ENCODE data around the gene SAP25. TPM values are rescaled to one million over a fixed set of nuclear protein-coding genes. Genes with fewer than 3 reads are reported as not detected.
A peak's percentile ranks its signal among the peaks of the same experiment; 100 is the strongest.

Gene SAP25
- total RNA-seq, 3 donors from 2014 or later (not counting 1 experiment from before 2014, with no cell fraction given): 25.9 to 46.4 (median 32.5) TPM

GRCh38 chr7:100568176-100568895 is 5.4 kb downstream of the SAP25 start:
- peaks cover 10 to 46% of the 10 kb centered on the region in 2 donors for H3K4me1 Mint-ChIP-seq
- DNase-seq (no peak), ATAC-seq (no peak)
- H3K9me3 Mint-ChIP-seq: no peaks in the 10 kb centered on the region
- 76% methylated on average over 10 of the region's 11 CpGs for WGBS (ENCODE audit: insufficient coverage)
- no peaks in the 10 kb centered on the region for H3K27me3 Mint-ChIP-seq (ENCODE audit: low read depth in 2 of 2)
- H3K27ac ChIP-seq (ENCODE audit: low read length): peak overlapping the region; percentile 28
- no peaks in the 10 kb centered on the region for H3K27me3 ChIP-seq (ENCODE audit: control insufficient read depth, insufficient read depth, low read length)
- no peaks in the 10 kb centered on the region for H3K36me3 Mint-ChIP-seq
- TF ChIP-seq, protein P1, sequence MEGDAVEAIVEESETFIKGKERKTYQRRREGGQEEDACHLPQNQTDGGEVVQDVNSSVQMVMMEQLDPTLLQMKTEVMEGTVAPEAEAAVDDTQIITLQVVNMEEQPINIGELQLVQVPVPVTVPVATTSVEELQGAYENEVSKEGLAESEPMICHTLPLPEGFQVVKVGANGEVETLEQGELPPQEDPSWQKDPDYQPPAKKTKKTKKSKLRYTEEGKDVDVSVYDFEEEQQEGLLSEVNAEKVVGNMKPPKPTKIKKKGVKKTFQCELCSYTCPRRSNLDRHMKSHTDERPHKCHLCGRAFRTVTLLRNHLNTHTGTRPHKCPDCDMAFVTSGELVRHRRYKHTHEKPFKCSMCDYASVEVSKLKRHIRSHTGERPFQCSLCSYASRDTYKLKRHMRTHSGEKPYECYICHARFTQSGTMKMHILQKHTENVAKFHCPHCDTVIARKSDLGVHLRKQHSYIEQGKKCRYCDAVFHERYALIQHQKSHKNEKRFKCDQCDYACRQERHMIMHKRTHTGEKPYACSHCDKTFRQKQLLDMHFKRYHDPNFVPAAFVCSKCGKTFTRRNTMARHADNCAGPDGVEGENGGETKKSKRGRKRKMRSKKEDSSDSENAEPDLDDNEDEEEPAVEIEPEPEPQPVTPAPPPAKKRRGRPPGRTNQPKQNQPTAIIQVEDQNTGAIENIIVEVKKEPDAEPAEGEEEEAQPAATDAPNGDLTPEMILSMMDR (IDR thresholded peaks at IDR 0.05): no peak
- intact Hi-C loops (cut with micrococcal nuclease): no loop called here
- no peak overlapping the region for H3K4me3 ChIP-seq (ENCODE audit: low read length)
- H3K36me3 ChIP-seq (ENCODE audit: control insufficient read depth, insufficient read depth, low read length): peaks cover 18% of the 10 kb centered on the region
- peaks cover 48% of the 10 kb centered on the region for H3K4me1 ChIP-seq (ENCODE audit: control insufficient read depth, insufficient read depth, low read length)
- H3K4me3 Mint-ChIP-seq: peak overlapping the region; percentile 28
- H3K27ac Mint-ChIP-seq: peak overlapping the region; percentile 58 to 62
- no peaks in the 10 kb centered on the region for H3K9me3 ChIP-seq (ENCODE audit: control insufficient read depth, insufficient read depth, low read length)

GRCh38 chr7:100567751-100568175 is 5.9 kb downstream of the SAP25 start:
- Mint-ChIP-seq H3K9me3 (no peaks in the 10 kb centered on the region), H3K4me1 (peaks cover 10 to 46% of the 10 kb centered on the region in 2 donors), H3K4me3 (no peak overlapping the region), H3K27ac (peak overlapping the region in 1 of 2 donors; percentile 62), H3K27me3 (ENCODE audit: low read depth in 2 of 2) (no peaks in the 10 kb centered on the region), H3K36me3 (no peaks in the 10 kb centered on the region)
- Histone ChIP-seq H3K9me3 (ENCODE audit: control insufficient read depth, insufficient read depth, low read length) (no peaks in the 10 kb centered on the region), H3K27me3 (ENCODE audit: control insufficient read depth, insufficient read depth, low read length) (no peaks in the 10 kb centered on the region), H3K4me3 (ENCODE audit: low read length) (no peak overlapping the region), H3K4me1 (ENCODE audit: control insufficient read depth, insufficient read depth, low read length) (peaks cover 48% of the 10 kb centered on the region), H3K36me3 (ENCODE audit: control insufficient read depth, insufficient read depth, low read length) (peaks cover 19% of the 10 kb centered on the region), H3K27ac (ENCODE audit: low read length) (peak overlapping the region; percentile 40)
- TF ChIP-seq, protein P1 (IDR thresholded peaks at IDR 0.05): no peak
- ATAC-seq (no peak), DNase-seq (no peak)
- intact Hi-C loops (cut with micrococcal nuclease): no loop called here
- 8% methylated on average over 3 of the region's 3 CpGs for WGBS (ENCODE audit: insufficient coverage)

DNA sequence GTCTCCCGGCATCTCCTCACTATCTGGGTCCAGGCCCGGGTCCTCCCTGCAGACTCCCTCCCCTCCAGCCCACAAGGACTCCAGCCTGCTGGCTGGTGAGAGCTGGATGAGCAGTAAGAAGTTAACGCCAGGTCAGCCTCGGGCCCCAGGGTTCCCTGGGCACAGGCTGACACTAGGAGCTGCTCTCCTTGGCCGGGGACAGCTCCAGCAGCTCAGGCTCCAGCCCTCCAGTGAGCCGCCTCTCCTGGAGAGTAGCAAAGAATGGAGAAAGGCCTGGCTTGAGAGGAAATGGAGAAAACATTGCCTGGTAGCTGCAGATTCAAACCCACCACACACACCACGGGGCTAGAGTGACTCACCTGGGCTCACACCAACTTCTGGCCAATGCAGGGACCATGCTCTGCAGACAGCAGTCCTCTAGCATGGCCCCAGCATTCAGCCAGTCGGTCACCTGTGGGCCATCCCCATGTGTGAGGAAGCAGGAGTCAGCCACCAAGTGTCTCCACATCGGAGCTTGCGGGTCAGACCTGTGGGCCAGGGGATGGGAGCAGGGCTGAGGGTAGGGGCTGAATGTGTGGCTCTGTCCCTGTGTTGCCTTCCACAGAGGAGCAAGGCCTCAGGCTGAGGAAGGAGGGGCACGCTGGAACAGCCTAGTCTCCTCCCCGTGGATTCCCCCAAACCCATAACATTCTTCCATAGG is 6.5 kb downstream of the SAP25 start:
- H3K27ac ChIP-seq (ENCODE audit: low read length): peak overlapping the region; percentile 40
- no peak overlapping the region for H3K4me3 Mint-ChIP-seq
- no peak for ATAC-seq

More for the DNA sequence above, 6.5 kb downstream of the SAP25 start:
- Histone ChIP-seq H3K36me3 (ENCODE audit: control insufficient read depth, insufficient read depth, low read length) (peaks cover 16% of the 10 kb centered on the region), H3K9me3 (ENCODE audit: control insufficient read depth, insufficient read depth, low read length) (no peaks in the 10 kb centered on the region), H3K4me3 (ENCODE audit: low read length) (no peak overlapping the region), H3K4me1 (ENCODE audit: control insufficient read depth, insufficient read depth, low read length) (peaks cover 48% of the 10 kb centered on the region), H3K27me3 (ENCODE audit: control insufficient read depth, insufficient read depth, low read length) (no peaks in the 10 kb centered on the region)
- DNase-seq: no peak
- H3K4me1 Mint-ChIP-seq: peaks cover 10 to 44% of the 10 kb centered on the region in 2 donors
- TF ChIP-seq, protein P1 (IDR thresholded peaks at IDR 0.05): no peak
- intact Hi-C loops (cut with micrococcal nuclease): no loop called here
- peak overlapping the region in 1 of 2 donors; percentile 62 for H3K27ac Mint-ChIP-seq
- 75% methylated on average over 11 of the region's 12 CpGs for WGBS (ENCODE audit: insufficient coverage)
- no peaks in the 10 kb centered on the region for H3K9me3 Mint-ChIP-seq
- no peaks in the 10 kb centered on the region for H3K36me3 Mint-ChIP-seq
- no peaks in the 10 kb centered on the region for H3K27me3 Mint-ChIP-seq (ENCODE audit: low read depth in 2 of 2)
